Stimulated activated CD4-positive, alpha-beta T cell treated with anti-CD3 and anti-CD28 coated beads, Interleukin-1b, Interleukin-23, amount 100 ng/mL, for 48 hours (primary cell): ENCODE measurements around the gene IGFL4.

Experiments
- DNase-seq: peaks from one replicate; pipeline ENCODE4 v3.0.0-alpha.2; 2020

The IGFL4 gene

GRCh38 chr19:46040952-46041500, at the start of gene IGFL4:
TSS of gene IGFL4 (minus strand) at chr19:46041002. CDS start at chr19:46040962, 40 bp downstream.
- no peak for DNase-seq

DNA sequence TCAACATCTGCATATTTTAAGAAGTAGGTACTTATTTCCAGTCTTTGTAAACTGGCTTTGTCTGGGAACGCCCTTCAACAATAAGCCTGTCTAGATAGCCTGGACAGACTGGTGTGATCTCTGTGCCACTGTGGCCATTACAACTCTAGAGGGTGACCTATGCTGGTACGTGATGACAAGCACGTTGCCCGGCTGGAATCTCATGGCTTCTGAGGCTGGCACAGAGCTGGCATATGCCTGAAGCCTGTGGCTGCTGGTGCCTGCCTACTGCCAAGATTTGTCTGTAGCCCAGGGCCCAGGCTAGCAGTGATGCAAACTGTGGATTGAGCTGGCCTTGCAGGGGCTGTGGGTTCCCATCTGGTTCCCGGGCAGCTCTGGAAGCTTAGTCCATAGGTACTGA, 49.6 kb upstream of the IGFL4 start:
- no peak for DNase-seq

- DNase-seq, result no peak
Observed at GRCh38 chr19:46089432-46089831, 48.6 kb upstream of the IGFL4 start.

DNA sequence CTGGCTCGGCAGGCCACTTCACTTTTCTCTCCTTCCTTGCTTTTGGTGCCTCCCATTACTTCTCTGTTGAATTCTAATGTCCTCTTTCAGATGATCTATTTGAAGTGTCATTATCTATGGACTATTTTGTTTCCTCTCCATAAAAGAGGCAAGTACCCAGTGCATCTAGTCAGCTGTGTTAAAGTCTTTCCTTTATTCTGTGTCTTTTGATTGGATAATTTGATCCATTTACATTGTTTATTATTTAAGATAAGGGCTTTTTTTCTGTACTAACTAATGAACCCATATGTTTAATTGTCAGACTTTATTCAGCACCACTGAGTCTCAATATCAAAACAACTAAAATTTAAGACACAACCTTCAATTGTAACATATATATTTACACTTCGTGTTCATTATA, 47.3 kb upstream of the IGFL4 start:
- no peak for DNase-seq

- no peak for DNase-seq
Observed at GRCh38 chr19:46085888-46086287, 45.1 kb upstream of the IGFL4 start.

DNA sequence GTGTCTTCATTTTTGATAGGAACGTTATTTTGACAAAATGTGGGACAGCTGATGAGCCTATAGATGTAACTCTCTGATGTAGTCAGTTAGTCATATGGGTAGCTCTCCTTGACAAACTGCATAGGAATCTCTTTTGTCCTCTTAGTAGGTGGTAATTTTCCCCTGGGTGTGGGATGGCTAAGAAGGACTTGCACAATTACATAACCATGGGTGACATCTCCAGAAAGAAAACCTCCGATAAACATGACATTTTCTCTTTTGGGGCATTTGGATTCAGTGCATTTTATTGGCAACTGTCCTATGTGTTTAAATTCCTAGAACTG, 41.9 kb upstream of the IGFL4 start:
- no peak for DNase-seq

- DNase-seq, result no peak
Observed at GRCh38 chr19:46081928-46082727, 41.3 kb upstream of the IGFL4 start.

GRCh38 chr19:46080561-46080960, 39.8 kb upstream of the IGFL4 start:
- no peak for DNase-seq

DNA sequence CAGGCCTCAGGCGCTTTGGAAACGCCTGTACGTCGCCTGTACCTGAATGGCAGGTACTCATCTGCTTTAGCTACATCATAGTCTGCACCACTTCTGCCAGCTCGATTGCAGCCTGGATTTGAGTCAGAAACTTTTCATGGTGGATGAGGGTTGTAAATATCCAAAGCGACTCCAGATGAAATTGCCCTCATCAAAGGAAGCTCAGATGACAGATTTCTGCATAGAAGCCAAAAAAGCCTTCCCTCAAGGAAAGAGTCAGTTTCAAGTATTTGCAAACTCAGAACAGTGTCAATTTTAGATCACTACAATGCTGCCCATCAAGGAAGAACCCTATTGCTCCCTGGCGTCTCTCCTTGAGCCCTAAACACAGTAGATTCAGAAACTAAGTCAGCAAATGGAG, 38.8 kb upstream of the IGFL4 start:
- no peak for DNase-seq

- peak; percentile 46 for DNase-seq
Observed at GRCh38 chr19:46078573-46079332, 38.0 kb upstream of the IGFL4 start.

DNA sequence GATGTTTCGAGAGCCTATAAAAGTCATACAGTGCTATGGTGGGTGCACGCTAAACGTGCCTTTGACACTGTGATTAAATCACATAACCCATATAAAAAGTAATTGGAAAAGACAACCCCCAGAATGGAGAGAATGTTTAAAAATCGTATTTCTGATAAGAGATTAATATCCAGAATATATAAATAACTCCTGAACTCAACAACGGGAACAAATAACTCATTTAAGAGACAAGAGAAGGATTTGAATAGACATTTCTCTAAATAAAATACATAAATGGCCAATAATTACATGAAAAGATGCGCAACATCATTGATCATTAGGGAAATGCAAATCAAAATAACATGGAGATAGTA, 37.0 kb upstream of the IGFL4 start:
- DNase-seq, result no peak

DNA sequence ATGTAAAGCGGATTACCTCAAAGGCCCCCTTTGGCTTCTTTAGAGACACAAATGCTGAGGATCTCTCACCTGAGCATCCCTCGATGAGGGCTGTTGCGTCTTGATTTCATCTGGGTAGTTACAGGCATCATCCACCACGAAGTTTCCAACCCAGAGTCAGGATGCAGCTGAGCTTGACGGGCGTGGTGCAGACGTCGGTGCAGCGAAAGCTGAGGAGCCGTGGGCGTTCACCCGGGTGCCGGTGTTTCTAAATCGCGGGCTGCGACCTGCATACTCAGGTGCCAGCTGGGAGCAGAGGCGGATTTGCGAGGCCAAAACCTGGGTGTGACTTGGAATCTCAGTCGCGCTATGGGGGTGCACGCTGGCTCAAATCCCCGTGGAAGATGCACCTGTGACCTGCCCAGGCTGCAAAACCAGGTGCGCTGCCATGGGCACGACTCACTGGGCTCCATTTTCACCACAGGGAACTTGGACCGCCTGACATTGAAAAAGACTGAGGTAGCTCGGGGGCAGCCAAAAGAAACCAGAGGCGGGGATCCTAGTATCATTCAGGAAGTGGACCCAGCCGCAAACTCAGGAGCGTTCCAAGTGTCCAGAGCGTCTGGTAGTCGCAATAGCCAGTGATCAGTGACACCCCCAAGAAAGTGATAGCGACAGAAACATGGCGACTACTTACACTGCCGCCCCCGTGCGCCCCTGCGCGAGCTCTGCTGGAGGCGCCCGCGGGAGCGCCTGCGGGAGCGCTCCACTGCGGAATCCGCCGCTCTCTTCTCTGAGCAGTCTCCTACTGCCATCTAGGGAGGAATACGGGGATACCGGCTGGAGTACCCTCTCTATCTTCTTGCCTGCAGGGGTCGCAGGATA, 36.4 kb upstream of the IGFL4 start:
- DNase-seq, result peak; percentile 51

- DNase-seq, result no peak
Observed at GRCh38 chr19:46076031-46076880, 35.5 kb upstream of the IGFL4 start.

GRCh38 chr19:46073268-46073922, 32.6 kb upstream of the IGFL4 start:
- DNase-seq, result no peak

DNA sequence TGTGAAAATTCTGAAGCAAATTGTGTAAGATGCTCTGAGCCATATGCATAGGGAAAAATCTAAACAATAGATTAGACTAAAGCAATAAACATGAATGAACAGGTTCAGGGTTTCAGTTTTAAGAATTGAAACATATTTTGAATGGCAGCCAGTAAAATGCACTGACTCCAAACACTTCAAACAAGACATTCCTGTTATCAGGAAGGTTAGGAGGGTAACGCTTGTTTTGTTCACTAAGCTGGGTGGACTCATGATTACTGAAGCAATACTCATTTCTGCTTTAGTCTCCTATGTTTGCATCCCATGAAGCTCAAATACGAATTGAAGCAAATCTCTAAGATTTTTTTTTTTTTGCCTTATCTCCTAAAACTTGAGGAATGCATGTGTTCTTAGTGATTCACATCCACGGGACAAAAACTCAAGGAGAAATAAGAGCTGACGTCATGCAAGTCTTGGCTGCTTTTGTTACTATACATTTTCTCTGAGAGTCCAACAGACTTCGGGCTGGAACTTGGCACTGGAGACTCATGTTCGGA, 29.1 kb upstream of the IGFL4 start:
- no peak for DNase-seq

DNA sequence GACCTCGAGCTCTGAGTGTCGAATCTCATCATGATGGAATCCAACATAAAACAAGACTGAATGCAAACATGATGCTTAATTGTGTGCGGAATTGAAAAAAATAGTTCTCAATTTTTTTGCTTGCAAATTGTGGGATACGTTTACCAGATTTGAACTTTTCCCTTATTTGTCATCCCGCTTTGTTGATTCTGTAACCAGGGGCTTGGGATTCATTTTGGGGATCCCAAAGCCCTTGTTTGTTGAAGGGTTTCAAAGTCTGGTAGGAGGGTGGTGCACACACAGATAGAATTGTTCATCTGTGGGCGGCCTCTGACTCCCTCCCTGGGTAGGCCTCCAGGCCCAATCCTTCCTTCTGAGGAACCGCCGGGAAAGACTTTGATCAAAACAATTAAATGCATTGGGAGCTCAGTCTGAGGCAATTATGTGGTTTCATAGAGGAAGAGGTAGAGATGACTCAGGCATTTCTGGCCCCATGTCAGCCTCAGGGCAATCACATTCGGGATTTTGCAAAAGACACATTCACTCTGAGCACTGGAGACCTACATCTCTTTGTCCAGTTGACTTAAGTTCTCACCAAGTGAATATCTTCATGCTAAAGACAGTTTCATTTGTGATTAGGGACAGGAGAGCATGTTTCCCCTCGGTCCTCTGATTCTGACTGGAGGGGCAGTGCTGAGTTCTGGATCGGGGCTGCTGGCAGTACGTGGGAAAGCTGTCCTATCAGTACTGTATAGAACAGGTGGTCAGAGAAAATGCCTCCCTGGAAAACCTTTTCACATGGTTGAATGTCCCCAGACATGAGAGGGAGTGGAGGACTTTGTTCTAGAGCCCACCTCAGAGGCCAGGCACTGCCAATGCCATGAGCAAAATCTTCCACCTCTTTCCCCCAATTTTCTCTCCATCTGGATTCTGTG, 27.8 kb upstream of the IGFL4 start:
- no peak for DNase-seq

DNA sequence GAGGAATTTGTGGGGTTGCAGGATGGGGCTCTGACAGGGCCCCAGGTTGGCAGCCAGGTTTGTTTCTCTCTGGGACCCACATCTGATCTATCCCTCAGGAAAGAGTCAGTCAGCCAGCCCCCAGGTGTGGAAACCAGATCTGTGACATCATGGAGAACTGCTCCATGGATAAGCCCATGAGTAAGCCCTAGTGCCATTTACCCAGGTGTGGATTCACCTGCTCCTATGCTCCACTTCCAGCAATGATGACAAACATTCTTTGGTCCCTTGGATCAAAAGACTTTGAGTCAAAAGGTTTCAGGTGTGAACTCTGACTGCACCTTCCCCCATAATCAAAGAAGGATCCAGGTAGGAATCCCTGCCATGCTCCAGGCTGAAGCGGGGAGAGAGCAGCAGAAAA, 26.9 kb upstream of the IGFL4 start:
- no peak for DNase-seq

GRCh38 chr19:46066471-46066870, 25.7 kb upstream of the IGFL4 start:
- no peak for DNase-seq

GRCh38 chr19:46065486-46066071, 24.8 kb upstream of the IGFL4 start:
- DNase-seq, result no peak

- DNase-seq, result no peak
Observed at GRCh38 chr19:46063201-46063600, 22.4 kb upstream of the IGFL4 start.
